ENCODE data around the gene ASIC4.

DNA sequence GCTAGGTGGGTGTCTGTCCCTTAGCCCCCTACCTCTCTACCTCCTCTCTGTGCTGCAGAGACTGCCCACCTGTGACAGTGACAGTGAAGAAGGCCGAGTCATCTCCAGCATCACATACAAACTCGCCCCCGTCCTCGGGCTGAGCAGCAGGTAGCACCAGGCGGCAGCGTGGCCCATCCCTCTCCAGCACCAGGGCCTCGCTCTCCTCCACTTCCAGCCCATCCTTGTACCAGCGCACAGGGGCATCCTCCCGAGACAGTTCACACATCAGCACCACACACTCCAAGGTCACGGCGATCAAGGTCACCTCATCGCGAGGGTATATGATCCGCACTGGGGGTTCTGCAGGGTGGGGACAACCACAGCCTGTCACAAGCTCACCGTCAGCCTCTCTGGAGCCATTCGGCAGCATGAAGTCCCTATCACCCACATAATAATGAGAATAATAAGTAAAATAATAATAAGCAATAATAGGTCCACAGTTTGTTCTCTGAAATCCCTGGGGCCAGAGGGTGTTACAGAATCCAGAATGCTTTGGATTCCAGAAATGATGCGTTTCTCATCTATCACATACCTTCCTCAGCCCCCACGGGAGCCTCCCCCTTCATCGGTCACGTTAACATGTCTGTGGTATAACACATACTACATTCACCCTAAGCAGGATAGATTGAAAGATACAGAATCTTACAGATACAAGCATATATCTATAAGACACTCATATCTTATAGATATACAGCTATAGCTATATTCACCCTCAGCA is 45.1 kb downstream of the ASIC4 start:
- TF ChIP-seq YY1 (IDR thresholded peaks at IDR 0.05; ENCODE audit: insufficient read depth, insufficient read length) (no peak), ZNF274 (IDR thresholded peaks at IDR 0.05; ENCODE audit: low read depth, low read length) (no peak), SUZ12 (IDR thresholded peaks at IDR 0.05; ENCODE audit: extremely low read depth, insufficient read depth, insufficient read length) (no peak)

Measured in NT2/D1 (cell line).